Upper lobe of right lung (tissue), 1 donor: ENCODE data around the gene NIT1. TPM values are rescaled to one million over a fixed set of nuclear protein-coding genes. Genes with fewer than 3 reads are reported as not detected.

ENCODE experiments used
- ATAC-seq: fragments of 200-7000 bp; cut with Tn5 transposase; one replicate; pipeline ENCODE4 v1.9.1; 2020; ENCODE audit warnings: mild to moderate bottlenecking, moderate library complexity
- DNase-seq: peaks from one replicate; pipeline ENCODE4 v3.0.0-alpha.2; 2020
- H3K27ac ChIP-seq: fragments of 200-600 bp; one replicate; pipeline ENCODE4 v1.8.0; 2022
- H3K27me3 ChIP-seq: fragments of 200-600 bp; one replicate; pipeline ENCODE4 v1.8.0; 2022; ENCODE audit warnings: mild to moderate bottlenecking
- H3K36me3 ChIP-seq: fragments of 200-600 bp; one replicate; pipeline ENCODE4 v1.8.0; 2022
- H3K4me1 ChIP-seq: fragments of 200-600 bp; one replicate; pipeline ENCODE4 v1.8.0; 2022
- H3K4me3 ChIP-seq: fragments of 200-600 bp; one replicate; pipeline ENCODE4 v1.8.0; 2022; ENCODE audit warnings: mild to moderate bottlenecking
- H3K9me3 ChIP-seq: fragments of 200-600 bp; one replicate; pipeline ENCODE4 v1.8.0; 2022
- intact Hi-C: fragments of 100-400 bp; cut with DNase I; formaldehyde crosslinking; loops from one replicate; pipeline ENCODE4 v1.11.0; 2022
- total RNA-seq: library from RNA; stranded (reverse); fragmentation: NEBNext Ultra II Directional; extraction: Animal tissue kit (Norgen Biotek cat#: 25700); gene quantifications from one replicate; pipeline ENCODE4 v1.2.1, GENCODE V29; 2021
- TF ChIP-seq, protein P1 (sequence below): fragments of 200-600 bp; IDR thresholded peaks from one replicate; pipeline ENCODE4 v1.8.0; 2022; ENCODE audit warnings: antibody characterized with exemption
- donor health status: DM: no; HTN: yes; CAD: no; lungs with severe emphysema.

Gene NIT1
- total RNA-seq, 1 donor from 2014 or later: 42.1 TPM

DNA sequence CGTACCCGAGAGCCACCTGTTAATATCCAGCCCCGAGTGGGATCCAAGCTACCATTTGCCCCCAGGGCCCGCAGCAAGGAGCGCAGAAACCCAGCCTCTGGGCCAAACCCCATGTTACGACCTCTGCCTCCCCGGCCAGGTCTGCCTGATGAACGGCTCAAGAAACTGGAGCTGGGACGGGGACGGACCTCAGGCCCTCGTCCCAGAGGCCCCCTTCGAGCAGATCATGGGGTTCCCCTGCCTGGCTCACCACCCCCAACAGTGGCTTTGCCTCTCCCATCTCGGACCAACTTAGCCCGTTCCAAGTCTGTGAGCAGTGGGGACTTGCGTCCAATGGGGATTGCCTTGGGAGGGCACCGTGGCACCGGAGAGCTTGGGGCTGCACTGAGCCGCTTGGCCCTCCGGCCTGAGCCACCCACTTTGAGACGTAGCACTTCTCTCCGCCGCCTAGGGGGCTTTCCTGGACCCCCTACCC is 42.8 kb downstream of the NIT1 start:
- H3K27ac ChIP-seq: no peak overlapping the region
- H3K36me3 ChIP-seq: peaks cover 40% of the 10 kb centered on the region
- TF ChIP-seq, protein P1, sequence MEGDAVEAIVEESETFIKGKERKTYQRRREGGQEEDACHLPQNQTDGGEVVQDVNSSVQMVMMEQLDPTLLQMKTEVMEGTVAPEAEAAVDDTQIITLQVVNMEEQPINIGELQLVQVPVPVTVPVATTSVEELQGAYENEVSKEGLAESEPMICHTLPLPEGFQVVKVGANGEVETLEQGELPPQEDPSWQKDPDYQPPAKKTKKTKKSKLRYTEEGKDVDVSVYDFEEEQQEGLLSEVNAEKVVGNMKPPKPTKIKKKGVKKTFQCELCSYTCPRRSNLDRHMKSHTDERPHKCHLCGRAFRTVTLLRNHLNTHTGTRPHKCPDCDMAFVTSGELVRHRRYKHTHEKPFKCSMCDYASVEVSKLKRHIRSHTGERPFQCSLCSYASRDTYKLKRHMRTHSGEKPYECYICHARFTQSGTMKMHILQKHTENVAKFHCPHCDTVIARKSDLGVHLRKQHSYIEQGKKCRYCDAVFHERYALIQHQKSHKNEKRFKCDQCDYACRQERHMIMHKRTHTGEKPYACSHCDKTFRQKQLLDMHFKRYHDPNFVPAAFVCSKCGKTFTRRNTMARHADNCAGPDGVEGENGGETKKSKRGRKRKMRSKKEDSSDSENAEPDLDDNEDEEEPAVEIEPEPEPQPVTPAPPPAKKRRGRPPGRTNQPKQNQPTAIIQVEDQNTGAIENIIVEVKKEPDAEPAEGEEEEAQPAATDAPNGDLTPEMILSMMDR: no peak
- intact Hi-C loops: no loop called here
- no peak for DNase-seq
- no peak overlapping the region for H3K4me3 ChIP-seq
- H3K4me1 ChIP-seq: peaks cover 20% of the 10 kb centered on the region
- H3K27me3 ChIP-seq: no peaks in the 10 kb centered on the region
- H3K9me3 ChIP-seq: no peaks in the 10 kb centered on the region
- ATAC-seq: no peak

DNA sequence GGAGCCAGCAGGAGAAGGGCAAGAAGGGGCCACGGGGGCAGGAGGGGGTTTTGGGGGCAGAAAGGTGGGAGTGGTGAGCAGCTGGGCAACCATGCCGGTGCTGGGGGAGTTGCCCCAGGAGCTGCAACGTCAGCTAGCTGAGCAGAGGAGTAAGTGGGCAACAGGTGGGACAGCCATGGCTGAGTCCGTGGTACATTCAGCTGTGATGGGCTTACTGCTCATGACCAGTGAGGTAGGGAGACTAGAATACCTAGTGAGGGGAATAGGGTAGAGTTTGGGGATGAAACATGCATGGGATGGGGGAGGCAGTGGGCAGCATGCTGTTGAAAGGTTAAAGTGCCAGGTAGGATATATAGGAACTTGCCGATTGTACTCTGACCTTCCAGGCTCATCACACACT is 43.7 kb downstream of the NIT1 start:
- H3K4me1 ChIP-seq: peaks cover 20% of the 10 kb centered on the region
- peaks cover 40% of the 10 kb centered on the region for H3K36me3 ChIP-seq
- H3K4me3 ChIP-seq: no peak overlapping the region
- ATAC-seq (no peak), DNase-seq (no peak)
- no peak overlapping the region for H3K27ac ChIP-seq
- TF ChIP-seq, protein P1: no peak
- H3K9me3 ChIP-seq: no peaks in the 10 kb centered on the region
- intact Hi-C loops: no loop called here
- no peaks in the 10 kb centered on the region for H3K27me3 ChIP-seq

DNA sequence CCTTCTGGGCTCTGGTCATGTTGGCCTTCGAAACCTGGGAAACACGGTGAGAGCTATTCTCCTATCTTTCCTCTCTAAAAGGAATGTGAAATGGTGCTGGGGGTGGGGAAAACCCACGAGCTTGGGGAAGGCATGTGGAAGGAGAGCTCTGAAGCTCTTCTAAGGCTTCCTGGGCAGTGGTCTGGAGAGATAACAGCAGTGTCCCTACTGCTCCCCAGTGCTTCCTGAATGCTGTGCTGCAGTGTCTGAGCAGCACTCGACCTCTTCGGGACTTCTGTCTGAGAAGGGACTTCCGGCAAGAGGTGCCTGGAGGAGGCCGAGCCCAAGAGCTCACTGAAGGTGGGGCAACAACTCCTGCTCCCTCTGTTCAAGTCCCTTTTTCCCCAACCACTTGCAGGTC is 44.1 kb downstream of the NIT1 start:
- TF ChIP-seq, protein P1: no peak
- peaks cover 36% of the 10 kb centered on the region for H3K36me3 ChIP-seq
- H3K4me1 ChIP-seq: peaks cover 23% of the 10 kb centered on the region
- ATAC-seq: no peak
- H3K9me3 ChIP-seq: no peaks in the 10 kb centered on the region
- intact Hi-C loops: no loop called here
- no peak overlapping the region for H3K27ac ChIP-seq
- no peaks in the 10 kb centered on the region for H3K27me3 ChIP-seq
- DNase-seq: no peak
- no peak overlapping the region for H3K4me3 ChIP-seq

DNA sequence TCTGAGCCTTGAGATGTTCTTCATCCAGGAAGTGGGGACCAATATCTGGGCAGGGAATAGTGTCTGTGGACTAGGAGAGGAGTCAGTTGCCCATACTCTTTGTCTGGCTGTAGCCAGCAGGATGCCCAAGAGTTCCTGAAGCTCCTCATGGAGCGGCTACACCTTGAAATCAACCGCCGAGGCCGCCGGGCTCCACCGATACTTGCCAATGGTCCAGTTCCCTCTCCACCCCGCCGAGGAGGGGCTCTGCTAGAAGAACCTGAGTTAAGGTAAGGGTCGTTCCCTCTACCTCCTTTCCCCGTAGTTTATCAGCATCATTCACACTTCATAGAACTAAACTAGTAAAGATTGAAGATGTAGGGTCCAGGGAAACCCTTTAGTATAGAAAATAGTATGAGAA is 44.9 kb downstream of the NIT1 start:
- Histone ChIP-seq H3K27me3 (no peaks in the 10 kb centered on the region), H3K27ac (no peak overlapping the region), H3K4me3 (no peak overlapping the region), H3K4me1 (peaks cover 30% of the 10 kb centered on the region), H3K9me3 (no peaks in the 10 kb centered on the region), H3K36me3 (peaks cover 33% of the 10 kb centered on the region)
- ATAC-seq (no peak), DNase-seq (no peak)
- intact Hi-C loops: no loop called here
- TF ChIP-seq, protein P1: no peak

DNA sequence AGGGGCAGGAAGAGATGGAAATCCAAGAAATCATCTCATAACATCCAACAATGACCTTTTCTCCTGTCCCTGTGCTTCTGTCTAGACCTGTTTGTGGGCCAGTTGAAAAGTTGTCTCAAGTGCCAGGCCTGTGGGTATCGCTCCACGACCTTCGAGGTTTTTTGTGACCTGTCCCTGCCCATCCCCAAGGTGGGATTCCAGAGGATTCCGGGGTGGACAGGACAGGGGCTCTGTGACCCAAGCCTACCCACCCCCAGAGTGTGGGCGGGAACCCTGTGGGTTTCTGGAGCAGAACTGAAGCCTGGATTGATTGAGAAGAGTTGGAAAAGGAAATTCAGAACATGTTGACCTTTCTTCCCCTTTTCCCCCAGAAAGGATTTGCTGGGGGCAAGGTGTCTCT is 45.9 kb downstream of the NIT1 start:
- Histone ChIP-seq H3K27me3 (no peaks in the 10 kb centered on the region), H3K4me3 (no peak overlapping the region), H3K27ac (no peak overlapping the region), H3K4me1 (peaks cover 29% of the 10 kb centered on the region), H3K36me3 (peaks cover 33% of the 10 kb centered on the region), H3K9me3 (no peaks in the 10 kb centered on the region)
- TF ChIP-seq, protein P1: no peak
- ATAC-seq (no peak), DNase-seq (peak; percentile 48)
- intact Hi-C loops: no loop called here
